GM12801 (cell line): ENCODE measurements around the gene TLCD3A.

Experiments used
- CTCF ChIP-seq: IDR thresholded peaks from one replicate; pipeline ENCODE4 v1.5.1; 2011; ENCODE audit warnings: control low read depth; ENCODE audit not compliant: insufficient read length; ENCODE audit errors: extremely low read depth

The TLCD3A gene

GRCh38 chr17:720706-721539 is 11.5 kb upstream of the TLCD3A start:
- TF ChIP-seq CTCF = no peak

- no peak for TF ChIP-seq CTCF
Measured at GRCh38 chr17:721540-721937, 10.9 kb upstream of the TLCD3A start.

- no peak for TF ChIP-seq CTCF
Measured at GRCh38 chr17:725084-725483, 7.3 kb upstream of the TLCD3A start.

GRCh38 chr17:725746-726145 is 6.7 kb upstream of the TLCD3A start:
- no peak for TF ChIP-seq CTCF

GRCh38 chr17:726271-726919 is 6.0 kb upstream of the TLCD3A start:
- TF ChIP-seq CTCF = no peak

- TF ChIP-seq CTCF = no peak
Measured at GRCh38 chr17:728911-729310, 3.5 kb upstream of the TLCD3A start.

- TF ChIP-seq CTCF = no peak
Measured at GRCh38 chr17:731644-732066, 741 bp upstream of the TLCD3A start.
